Neural cell (in vitro differentiated cells): ENCODE data around the gene POLR1G. TPM values are rescaled to one million over a fixed set of nuclear protein-coding genes. Genes with fewer than 3 reads are reported as not detected.

ENCODE experiments used
- H2AFZ ChIP-seq: fragments of 200-600, 300-800 bp; sonication (generic), shearing (Covaris generic); 2 replicates; pipeline ENCODE4 v1.6.0; 2014; ENCODE audit warnings: low read depth, mild to moderate bottlenecking, antibody characterized with exemption, low read length, moderate library complexity
- H3F3A ChIP-seq: fragments of 200-600 bp; shearing (Covaris generic); 2 replicates; pipeline ENCODE4 v1.6.1; 2016; ENCODE audit warnings: mild to moderate bottlenecking, moderate library complexity, mixed read lengths, antibody characterized with exemption, low read length; ENCODE audit not compliant: insufficient read depth, poor library complexity, severe bottlenecking
- H3K27ac ChIP-seq: fragments of 200-600, 300-800 bp; sonication (generic), shearing (Covaris generic); 2 replicates; pipeline ENCODE4 v1.5.1; 2014; ENCODE audit warnings: mild to moderate bottlenecking, low read length, moderate library complexity
- H3K27me3 ChIP-seq: fragments of 300-800, 200-600 bp; sonication (generic), shearing (Covaris generic); 2 replicates; pipeline ENCODE4 v1.6.0; 2014; ENCODE audit warnings: mild to moderate bottlenecking, low read depth, low read length, moderate library complexity; ENCODE audit not compliant: insufficient read depth
- H3K36me3 ChIP-seq: fragments of 300-800, 200-600 bp; sonication (generic), shearing (Covaris generic); 2 replicates; pipeline ENCODE4 v1.5.1; 2014; ENCODE audit warnings: mild to moderate bottlenecking, antibody characterized with exemption, low read length, moderate library complexity; ENCODE audit not compliant: insufficient read depth
- H3K4me2 ChIP-seq: fragments of 300-800, 200-600 bp; sonication (generic), shearing (Covaris generic); 2 replicates; pipeline ENCODE4 v1.6.0; 2014; ENCODE audit warnings: mild to moderate bottlenecking, low read length
- H3K4me3 ChIP-seq: fragments of 300-800, 200-600 bp; sonication (generic), shearing (Covaris generic); 2 replicates; pipeline ENCODE4 v1.5.1; 2014; ENCODE audit warnings: mild to moderate bottlenecking, low read length, moderate library complexity
- H3K79me2 ChIP-seq: fragments of 200-600 bp; shearing (Covaris generic); replicated peaks from 2 replicates; pipeline ENCODE4 v1.6.0; 2014; ENCODE audit warnings: mild to moderate bottlenecking, low read length, moderate library complexity; ENCODE audit not compliant: insufficient read depth
- H3K9ac ChIP-seq: fragments of 300-800, 200-600 bp; sonication (generic), shearing (Covaris generic); 2 replicates; pipeline ENCODE4 v1.6.1; 2016; ENCODE audit warnings: mild to moderate bottlenecking, low read length, mixed read lengths
- H3K9me2 ChIP-seq: fragments of 200-600 bp; shearing (Covaris generic); 2 replicates; pipeline ENCODE4 v1.6.1; 2016; ENCODE audit warnings: mild to moderate bottlenecking, low read length, mixed read lengths; ENCODE audit not compliant: insufficient read depth
- H3K9me3 ChIP-seq: fragments of 200-600, 300-800 bp; sonication (generic), shearing (Covaris generic); 2 replicates; pipeline ENCODE4 v1.6.1; 2016; ENCODE audit warnings: mild to moderate bottlenecking, mixed run types, low read length, moderate library complexity, mixed read lengths
- H4K20me1 ChIP-seq: fragments of 200-600 bp; shearing (Covaris generic); 2 replicates; pipeline ENCODE4 v1.6.1; 2016; ENCODE audit warnings: mild to moderate bottlenecking, mixed run types; ENCODE audit not compliant: insufficient read depth
- EP300 ChIP-seq: fragments of 450-650 bp; conservative IDR thresholded peaks from 2 replicates; pipeline ENCODE4 v1.6.1; 2014; ENCODE audit warnings: antibody characterized with exemption, mild to moderate bottlenecking, moderate library complexity; ENCODE audit not compliant: poor library complexity, severe bottlenecking
- EZH2 ChIP-seq: fragments of 200-600, 300-800 bp; shearing (Covaris generic), sonication (generic); IDR thresholded peaks from 2 replicates; pipeline ENCODE4 v1.6.1; 2014; ENCODE audit warnings: antibody characterized with exemption, low read length, borderline replicate concordance, mild to moderate bottlenecking; ENCODE audit not compliant: insufficient read depth, poor library complexity, severe bottlenecking
- MXI1 ChIP-seq: fragments of 450-650 bp; conservative IDR thresholded peaks from 2 replicates; pipeline ENCODE4 v1.6.1; 2014; ENCODE audit warnings: antibody characterized with exemption, mild to moderate bottlenecking; ENCODE audit not compliant: poor library complexity, severe bottlenecking
- POLR2AphosphoS5 ChIP-seq: IDR thresholded peaks from 2 replicates; pipeline ENCODE4 v1.6.1; 2012
- RAD21 ChIP-seq: fragments of 450-650 bp; conservative IDR thresholded peaks from 2 replicates; pipeline ENCODE4 v1.6.1; 2014; ENCODE audit warnings: antibody characterized with exemption, mild to moderate bottlenecking, moderate library complexity
- SMC3 ChIP-seq: fragments of 450-650 bp; conservative IDR thresholded peaks from 2 replicates; pipeline ENCODE4 v1.6.1; 2014; ENCODE audit warnings: antibody characterized with exemption, mild to moderate bottlenecking, moderate library complexity; ENCODE audit not compliant: poor library complexity
- TAF1 ChIP-seq: IDR thresholded peaks from 2 replicates; pipeline ENCODE4 v1.6.1; 2012; ENCODE audit warnings: low read depth
- polyA plus RNA-seq: library from polyadenylated mRNA; depleted of rRNA; stranded (reverse); fragments of >200 nt; gene quantifications from 2 replicates; pipeline ENCODE4 v1.2.3, GENCODE V29; 2014
- TF ChIP-seq, protein P1 (sequence below): IDR thresholded peaks from 2 replicates; pipeline ENCODE4 v1.6.1; 2012; ENCODE audit warnings: borderline replicate concordance
- TF ChIP-seq, protein P2 (sequence below): fragments of 450-650 bp; IDR thresholded peaks from 2 replicates; pipeline ENCODE4 v1.5.1; 2014; ENCODE audit warnings: antibody characterized with exemption, mild to moderate bottlenecking, moderate library complexity; ENCODE audit not compliant: poor library complexity, severe bottlenecking

The POLR1G gene
- polyA plus RNA-seq, 1 donor from 2014 or later, result 2.4 TPM

DNA sequence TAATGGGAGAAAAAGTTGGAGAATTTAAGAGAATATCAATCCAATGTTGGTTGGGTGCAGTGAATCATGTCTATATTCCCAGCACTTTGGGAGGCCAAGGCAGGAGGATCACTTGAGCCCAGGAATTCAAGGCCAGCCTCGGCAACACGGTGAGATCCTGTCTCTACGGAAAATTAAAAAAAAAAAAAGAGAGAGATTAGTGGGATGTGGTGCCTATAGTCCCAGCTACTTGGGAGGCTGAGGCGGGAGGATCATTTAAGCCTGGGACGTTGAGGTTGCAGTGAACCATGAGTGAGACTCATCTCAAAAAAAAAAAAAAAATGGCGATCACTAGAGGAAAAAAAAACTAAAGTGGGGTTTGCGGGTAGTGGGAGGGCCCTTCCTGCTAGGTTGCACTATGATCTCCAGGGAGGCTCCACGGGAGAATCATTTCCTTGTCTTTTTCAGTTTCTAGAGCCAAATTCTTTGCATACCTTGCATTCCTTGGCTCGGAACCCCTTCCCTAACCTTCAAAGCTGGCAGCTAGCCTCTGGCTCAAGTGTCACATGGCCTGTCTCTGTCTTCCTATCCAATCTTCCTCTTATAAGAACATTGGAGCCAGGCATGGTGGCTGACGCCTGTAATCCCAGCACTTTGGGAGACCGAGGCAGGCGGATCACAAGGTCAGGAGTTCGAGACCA lies 30.3 kb upstream of the POLR1G start:
- Histone ChIP-seq H4K20me1 (no peaks in the 10 kb centered on the region), H3K27me3 (no peaks in the 10 kb centered on the region)

GRCh38 chr19:45380107-45380506 lies 26.3 kb upstream of the POLR1G start:
- Histone ChIP-seq H4K20me1 (no peaks in the 10 kb centered on the region), H3K4me3 (no peak overlapping the region), H3K9me2 (no peaks in the 10 kb centered on the region), H3K9me3 (no peaks in the 10 kb centered on the region), H3F3A (no peaks in the 10 kb centered on the region), H3K79me2 (no peaks in the 10 kb centered on the region), H3K27me3 (peaks cover 5% of the 10 kb centered on the region), H3K36me3 (no peaks in the 10 kb centered on the region), H2AFZ (no peak overlapping the region), H3K9ac (no peak overlapping the region), H3K27ac (no peak overlapping the region), H3K4me2 (no peak overlapping the region)
- TF ChIP-seq, protein P1, sequence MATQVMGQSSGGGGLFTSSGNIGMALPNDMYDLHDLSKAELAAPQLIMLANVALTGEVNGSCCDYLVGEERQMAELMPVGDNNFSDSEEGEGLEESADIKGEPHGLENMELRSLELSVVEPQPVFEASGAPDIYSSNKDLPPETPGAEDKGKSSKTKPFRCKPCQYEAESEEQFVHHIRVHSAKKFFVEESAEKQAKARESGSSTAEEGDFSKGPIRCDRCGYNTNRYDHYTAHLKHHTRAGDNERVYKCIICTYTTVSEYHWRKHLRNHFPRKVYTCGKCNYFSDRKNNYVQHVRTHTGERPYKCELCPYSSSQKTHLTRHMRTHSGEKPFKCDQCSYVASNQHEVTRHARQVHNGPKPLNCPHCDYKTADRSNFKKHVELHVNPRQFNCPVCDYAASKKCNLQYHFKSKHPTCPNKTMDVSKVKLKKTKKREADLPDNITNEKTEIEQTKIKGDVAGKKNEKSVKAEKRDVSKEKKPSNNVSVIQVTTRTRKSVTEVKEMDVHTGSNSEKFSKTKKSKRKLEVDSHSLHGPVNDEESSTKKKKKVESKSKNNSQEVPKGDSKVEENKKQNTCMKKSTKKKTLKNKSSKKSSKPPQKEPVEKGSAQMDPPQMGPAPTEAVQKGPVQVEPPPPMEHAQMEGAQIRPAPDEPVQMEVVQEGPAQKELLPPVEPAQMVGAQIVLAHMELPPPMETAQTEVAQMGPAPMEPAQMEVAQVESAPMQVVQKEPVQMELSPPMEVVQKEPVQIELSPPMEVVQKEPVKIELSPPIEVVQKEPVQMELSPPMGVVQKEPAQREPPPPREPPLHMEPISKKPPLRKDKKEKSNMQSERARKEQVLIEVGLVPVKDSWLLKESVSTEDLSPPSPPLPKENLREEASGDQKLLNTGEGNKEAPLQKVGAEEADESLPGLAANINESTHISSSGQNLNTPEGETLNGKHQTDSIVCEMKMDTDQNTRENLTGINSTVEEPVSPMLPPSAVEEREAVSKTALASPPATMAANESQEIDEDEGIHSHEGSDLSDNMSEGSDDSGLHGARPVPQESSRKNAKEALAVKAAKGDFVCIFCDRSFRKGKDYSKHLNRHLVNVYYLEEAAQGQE, result no peak
- TF ChIP-seq RAD21 (no peak), EP300 (no peak), SMC3 (no peak), EZH2 (no peak), MXI1 (no peak), TAF1 (no peak), POLR2AphosphoS5 (no peak)
- TF ChIP-seq, protein P2, sequence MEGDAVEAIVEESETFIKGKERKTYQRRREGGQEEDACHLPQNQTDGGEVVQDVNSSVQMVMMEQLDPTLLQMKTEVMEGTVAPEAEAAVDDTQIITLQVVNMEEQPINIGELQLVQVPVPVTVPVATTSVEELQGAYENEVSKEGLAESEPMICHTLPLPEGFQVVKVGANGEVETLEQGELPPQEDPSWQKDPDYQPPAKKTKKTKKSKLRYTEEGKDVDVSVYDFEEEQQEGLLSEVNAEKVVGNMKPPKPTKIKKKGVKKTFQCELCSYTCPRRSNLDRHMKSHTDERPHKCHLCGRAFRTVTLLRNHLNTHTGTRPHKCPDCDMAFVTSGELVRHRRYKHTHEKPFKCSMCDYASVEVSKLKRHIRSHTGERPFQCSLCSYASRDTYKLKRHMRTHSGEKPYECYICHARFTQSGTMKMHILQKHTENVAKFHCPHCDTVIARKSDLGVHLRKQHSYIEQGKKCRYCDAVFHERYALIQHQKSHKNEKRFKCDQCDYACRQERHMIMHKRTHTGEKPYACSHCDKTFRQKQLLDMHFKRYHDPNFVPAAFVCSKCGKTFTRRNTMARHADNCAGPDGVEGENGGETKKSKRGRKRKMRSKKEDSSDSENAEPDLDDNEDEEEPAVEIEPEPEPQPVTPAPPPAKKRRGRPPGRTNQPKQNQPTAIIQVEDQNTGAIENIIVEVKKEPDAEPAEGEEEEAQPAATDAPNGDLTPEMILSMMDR, result no peak

More for the DNA sequence above, 30.3 kb upstream of the POLR1G start:
- Histone ChIP-seq H3K4me2 (no peak overlapping the region), H3K27ac (no peak overlapping the region), H3K9me3 (no peaks in the 10 kb centered on the region), H3K9ac (no peak overlapping the region), H3K36me3 (no peaks in the 10 kb centered on the region), H3K9me2 (no peaks in the 10 kb centered on the region), H3F3A (no peaks in the 10 kb centered on the region), H3K79me2 (no peaks in the 10 kb centered on the region), H2AFZ (no peak overlapping the region), H3K4me3 (no peak overlapping the region)
- TF ChIP-seq SMC3 (no peak), TAF1 (no peak), EZH2 (no peak), MXI1 (no peak), RAD21 (no peak), POLR2AphosphoS5 (no peak), EP300 (no peak)
- TF ChIP-seq, protein P1, result no peak
- TF ChIP-seq, protein P2, result no peak
